ENCODE measurements around the gene ARIH1.
A peak's percentile ranks its signal among the peaks of the same experiment; 100 is the strongest.
"Not testable (repeated sequence)": the region's sequence is repeated elsewhere in the genome, so short reads cannot be mapped to it uniquely, and the experiment has no call there.

Gene ARIH1

DNA sequence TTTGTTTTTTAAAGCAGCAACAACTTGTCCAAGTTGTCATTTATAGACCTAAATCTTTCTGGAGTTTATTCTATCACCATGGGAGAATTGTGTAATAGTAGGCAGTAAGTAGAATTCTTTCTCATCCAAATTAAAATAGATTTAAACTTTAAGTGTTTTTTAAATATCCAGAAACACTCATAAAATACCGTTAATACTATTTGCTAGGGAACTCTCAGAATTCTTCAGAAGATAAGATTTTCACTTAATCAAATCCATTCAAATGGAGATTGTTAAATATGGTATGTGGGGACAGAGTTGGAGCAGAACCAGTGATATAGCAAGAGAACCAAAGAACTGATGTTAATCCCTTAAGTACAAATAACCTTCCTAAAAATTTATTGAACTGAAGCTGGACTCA is 71.0 kb downstream of the ARIH1 start:
- no peak for DNase-seq

DNA sequence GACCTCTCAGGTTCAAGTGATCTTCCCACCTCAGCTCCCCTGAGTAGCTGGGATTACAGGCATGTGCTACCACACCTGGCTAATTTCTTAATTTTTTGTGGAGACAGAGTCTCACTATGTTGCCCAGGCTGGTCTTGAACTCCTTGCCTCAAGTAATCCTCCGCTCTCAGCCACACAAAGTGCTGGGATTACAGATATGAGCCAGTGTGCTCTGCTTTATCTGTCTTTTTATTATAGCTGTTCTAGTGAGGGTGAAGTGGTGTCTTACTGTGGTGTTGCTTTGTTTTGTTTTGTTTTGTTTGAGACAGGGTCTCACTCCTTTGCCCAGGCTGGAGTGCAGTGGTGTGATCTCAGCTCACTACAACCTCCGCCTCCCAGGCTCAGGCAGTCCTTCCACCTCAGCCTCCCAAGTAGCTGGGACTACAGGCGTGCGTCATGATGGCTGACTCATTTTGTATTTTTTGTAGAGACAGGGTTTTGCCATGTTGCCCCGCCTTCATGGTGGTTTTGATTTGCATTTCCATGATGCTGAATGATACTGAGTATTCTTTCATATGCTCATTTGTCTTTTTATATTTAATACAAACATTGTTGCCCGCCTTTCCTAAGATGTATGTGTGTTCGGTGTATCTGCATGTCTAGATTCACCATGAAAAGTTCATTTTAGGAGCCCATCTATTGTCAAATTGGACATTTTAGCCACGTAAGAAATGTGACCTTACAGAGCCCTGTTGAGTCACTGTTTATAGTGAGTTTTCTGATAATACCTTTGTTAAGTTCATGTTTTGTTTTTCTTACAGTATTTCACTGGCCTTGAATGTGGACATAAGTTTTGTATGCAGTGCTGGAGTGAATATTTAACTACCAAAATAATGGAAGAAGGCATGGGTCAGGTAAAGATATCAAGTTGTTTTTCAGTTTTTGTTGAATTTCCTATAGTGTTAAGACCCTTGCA is 80.6 kb downstream of the ARIH1 start:
- peak; percentile 63 for DNase-seq

DNA sequence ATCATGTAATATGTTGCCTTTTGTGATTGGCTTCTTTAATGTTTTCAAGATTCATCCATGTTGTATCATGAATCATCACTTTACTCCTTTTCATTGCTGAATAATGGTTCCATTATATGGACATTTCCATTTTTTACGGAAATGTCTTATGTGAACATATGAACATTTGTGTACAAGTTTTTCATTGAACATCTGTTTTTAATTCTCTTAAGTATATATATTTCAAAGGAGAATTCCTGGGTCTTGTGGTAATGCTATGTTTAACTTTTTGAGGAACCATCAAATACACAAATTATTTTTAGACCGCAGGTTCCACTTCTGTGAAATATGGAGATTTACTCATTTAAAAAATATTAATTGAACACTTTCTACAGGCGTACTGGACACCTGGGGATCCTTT is 85.7 kb downstream of the ARIH1 start:
- DNase-seq: peak; percentile 8

DNA sequence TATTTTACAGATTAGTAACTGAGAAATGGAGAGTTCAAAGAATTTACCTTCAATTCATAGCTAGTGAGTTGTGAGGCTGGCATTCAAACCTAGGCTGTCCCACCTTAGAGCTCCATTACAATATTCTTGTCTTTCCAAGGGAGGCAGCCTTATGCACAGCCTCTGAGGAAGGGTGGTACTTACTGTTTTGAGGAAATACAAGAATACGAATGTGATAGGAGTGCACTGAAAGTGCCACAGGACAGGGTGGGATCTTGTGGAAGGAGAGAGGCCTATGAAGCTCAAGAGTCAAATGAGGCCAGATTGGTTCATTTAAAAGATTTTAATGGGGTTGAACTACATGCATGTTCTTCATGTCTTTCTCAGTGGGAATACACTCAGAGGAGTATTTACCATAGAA is 86.3 kb downstream of the ARIH1 start:
- DNase-seq: no peak

DNA sequence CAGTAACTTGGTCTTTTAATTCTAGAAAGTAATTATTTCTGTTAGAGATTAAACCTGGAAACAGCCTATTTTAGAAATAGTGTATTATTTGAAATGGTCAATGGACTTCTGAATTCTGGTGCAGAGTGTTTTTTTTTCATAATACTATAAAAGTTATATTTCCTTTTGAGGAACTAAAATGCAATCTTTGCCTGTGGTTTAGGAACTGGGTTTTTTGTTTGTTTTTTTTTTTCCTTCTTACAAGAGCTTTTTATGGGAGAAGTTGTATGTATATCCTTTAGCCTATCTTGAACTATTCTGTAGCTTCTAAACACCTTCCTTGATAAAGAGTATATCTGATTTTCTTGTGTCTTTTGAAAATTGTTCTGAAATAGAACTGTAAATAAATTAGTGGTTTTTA is 88.3 kb downstream of the ARIH1 start:
- no peak for DNase-seq

DNA sequence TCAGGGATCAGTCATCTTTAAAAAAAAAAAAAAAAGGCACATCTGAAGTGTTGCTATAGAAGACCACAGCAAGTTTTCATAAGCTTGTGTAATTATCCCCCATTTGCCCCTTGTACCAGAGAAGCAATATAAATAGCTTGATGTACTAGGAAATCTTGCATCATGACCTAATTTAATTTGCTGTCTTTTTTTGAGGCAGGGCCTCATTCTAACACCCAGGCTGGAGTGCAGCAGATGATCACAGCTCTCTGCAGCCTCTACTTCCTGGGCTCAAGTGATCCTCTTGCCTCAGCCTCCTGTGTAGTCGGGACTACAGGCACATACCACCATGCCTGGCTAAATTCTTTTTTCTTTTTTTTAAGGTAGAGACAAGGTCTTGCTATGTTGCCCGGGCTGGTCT is 88.7 kb downstream of the ARIH1 start:
- no peak for DNase-seq

DNA sequence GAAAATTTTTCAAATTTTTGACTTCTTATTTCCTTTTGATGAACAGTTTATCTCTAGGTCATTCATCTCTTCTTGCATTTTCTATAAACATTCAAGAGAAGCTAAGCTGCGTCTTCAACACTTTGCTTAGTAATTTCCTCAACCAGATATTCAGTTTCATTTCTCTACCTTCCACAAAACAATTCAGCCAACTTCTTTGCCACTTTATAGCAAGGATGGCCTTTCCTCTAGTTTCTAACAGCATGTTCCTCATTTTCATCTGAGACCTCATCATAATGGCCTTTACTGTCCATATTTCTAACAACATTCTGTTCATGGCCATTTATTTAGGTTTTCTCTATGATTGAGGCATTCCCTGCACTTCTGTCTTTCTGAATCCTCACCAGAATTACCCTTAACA is 90.0 kb downstream of the ARIH1 start:
- peak; percentile 72 for DNase-seq

DNA sequence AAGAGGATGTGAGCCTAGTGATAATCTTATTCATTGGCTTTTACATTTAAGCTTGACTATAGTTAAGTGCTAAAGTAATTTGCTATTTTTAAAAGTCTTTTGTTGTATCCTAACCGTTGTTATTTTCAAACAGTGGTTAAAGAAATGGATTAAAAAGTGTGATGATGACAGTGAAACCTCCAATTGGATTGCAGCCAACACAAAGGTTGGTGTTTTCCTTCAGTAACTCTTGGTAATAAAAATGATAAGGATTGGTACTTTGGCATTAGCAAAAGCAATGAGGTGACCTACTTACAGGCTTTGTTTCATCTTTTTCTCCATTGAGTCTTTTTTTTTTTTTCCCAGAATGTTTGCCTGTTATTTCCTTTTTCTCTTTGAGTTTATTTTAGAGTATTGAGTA is 92.8 kb downstream of the ARIH1 start:
- no peak for DNase-seq

DNA sequence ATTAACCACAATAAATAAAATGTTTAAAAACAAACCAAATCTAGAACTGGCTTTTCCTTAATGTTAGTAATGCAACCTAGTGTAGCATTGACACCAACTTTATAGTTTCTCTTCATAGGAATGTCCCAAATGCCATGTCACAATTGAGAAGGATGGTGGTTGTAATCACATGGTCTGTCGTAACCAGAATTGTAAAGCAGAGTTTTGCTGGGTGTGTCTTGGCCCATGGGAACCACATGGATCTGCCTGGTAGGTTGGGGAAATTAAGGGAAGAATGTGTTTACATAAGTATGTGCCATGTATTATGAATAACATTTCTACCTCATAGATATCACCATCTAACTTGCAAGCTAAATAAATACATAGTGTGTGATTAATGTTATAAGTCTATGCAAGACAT is 95.9 kb downstream of the ARIH1 start:
- peak; percentile 49 for DNase-seq

DNA sequence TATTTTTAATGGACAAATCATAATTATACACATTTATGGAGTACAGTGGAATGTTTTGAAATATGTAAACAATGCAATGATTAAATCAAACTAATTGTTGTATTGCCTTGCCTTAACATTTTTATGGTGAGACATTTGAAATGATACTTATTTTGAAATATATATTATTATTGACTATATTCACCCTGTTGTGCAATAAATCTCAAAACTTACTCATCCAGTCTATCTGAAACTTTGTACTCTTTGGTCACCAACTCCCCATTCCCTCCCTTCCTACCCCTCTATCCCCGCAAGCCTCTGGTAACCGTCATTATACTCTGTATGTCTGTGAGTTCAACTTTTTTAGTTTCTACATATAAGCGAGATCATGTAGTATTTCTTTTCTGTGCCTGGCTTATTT is 105.7 kb downstream of the ARIH1 start:
- DNase-seq: no peak

DNA sequence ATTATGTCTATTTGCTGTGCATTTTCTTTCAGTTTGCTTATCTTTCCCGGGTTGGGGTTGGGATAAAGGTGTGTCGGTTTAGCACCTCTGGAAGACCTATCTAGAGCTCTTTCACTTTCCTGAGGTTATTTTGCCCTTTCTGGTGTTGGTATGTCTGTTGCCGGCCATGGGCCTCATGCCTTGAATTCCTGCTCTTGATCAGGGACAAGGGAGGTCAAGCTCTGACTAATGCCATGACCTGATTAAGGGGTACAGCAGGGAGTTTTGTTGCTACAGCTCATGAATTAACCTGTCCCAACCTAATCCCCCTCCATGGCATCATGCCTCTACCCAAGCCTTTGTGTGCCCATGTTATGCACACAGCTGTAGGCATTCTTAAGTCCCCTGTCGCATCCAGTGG is 109.9 kb downstream of the ARIH1 start:
- DNase-seq: no peak

DNA sequence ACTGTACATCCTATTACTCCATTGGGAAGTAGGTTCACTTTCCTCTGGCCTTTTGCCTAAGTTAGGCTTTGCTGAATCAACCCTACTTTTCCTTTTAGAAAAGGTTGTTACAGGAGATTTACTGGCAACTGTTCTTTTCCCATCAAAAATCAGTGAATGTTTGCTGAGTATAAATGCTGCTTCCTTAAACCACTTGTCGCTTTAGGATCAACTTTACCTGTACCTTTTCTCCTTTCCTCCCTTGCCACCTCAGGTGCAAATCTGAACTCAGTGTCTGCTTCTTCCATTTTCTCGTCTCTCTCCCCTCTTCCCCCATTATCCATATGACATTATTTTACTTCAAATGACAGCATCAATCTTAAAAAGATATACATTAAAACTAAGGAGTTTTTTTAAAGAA is 110.9 kb downstream of the ARIH1 start:
- DNase-seq: no peak

DNA sequence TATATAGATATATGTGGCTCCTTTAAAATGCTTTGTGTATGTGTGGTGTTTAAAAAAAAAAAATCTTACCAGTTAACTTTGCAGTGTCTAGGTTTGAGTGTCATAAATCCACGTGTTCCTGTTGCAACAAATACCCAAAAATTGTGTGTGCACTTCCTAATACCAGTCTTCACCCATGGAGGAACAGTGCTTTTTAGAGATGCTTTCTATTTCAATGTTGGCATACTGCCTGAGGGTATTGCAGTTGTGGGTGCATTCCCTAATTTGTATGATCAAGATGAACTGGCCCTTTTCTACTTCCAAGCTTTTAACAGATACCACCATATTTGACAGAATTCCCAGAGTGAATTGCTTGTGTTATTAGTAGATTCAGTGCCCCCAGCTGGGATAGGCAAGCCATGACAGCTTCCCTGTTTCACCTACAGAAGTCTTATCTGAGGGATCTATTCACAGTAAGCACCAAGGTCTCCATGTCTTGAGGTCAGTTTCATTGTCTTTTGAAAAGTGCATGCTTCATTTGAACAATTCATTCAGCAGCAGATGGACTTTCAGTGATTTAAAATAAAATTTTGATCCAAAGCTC is 111.4 kb downstream of the ARIH1 start:
- DNase-seq: peak; percentile 35

DNA sequence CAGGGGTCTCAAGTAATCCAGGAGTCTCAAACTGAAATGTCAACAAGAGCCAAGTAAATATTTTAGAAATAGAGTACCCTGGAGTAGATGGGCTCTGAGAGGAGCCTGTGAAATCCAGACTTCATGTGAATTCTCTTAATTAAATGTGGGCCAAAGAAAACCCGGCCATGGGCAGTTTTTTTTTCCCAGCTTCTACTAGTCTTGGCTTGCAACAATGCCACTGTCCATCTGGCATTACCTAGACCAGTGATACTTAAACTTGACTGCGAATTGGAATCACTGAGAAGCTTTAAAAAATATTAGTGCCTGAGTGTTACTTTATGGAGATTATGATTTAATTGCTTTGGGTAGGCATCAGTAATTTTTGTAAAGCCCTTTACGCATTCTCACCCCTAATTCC is 114.0 kb downstream of the ARIH1 start:
- no peak for DNase-seq

DNA sequence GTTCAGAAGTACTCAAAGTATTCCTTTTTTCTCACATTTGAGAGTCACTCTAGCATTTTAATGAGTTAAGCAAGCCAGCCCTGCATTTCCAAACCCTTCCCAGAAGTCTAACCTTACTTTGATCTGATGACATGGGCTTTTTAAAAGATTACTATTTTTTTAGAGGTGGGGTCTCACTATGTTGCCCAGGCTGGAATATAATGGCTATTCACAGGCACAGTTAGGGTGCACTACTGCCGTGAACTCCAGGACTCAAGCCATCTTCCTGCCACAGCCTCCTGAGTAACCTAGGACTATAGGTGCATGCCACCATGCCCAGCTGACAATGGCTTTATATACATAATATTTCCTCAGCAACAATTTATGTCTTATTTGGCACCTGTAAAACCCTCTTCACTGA is 116.3 kb downstream of the ARIH1 start:
- DNase-seq: no peak

DNA sequence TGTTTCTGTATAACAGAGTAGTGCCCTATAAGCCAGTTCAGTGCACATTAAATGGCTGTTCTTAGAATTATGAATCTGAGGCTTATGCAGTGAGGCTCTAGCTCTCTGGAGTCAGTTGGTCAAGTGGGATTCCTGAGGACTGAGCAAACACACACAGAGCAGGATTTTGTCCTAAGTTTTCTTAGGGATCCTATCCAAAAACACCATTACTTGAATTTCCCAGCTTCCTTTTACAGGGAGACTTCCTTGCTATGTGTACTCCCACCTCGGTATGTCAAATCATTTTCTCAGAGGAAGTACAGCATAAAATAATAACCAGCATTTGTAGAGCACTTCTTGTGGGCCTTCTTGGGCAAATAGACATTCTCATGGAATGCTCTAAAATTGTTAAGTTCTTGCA is 117.2 kb downstream of the ARIH1 start:
- DNase-seq: no peak

DNA sequence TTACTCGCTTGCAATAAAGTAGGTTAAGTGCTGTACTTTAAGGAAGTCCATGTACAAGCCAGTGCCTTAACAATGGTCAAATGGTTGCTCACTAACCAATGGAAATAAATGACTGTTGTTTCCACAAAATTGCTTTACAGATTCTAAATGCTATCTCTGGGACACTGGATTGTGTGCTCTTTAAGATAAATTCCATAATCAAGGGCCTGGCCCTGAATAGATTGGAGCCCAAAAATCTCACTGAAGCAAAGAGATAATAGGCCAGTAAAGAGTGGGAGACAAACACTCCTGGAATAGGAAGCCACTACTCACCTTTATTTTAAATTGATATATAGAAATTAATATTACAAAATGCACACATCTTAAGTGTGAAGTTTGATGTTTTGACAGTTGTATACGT is 118.0 kb downstream of the ARIH1 start:
- DNase-seq: no peak

DNA sequence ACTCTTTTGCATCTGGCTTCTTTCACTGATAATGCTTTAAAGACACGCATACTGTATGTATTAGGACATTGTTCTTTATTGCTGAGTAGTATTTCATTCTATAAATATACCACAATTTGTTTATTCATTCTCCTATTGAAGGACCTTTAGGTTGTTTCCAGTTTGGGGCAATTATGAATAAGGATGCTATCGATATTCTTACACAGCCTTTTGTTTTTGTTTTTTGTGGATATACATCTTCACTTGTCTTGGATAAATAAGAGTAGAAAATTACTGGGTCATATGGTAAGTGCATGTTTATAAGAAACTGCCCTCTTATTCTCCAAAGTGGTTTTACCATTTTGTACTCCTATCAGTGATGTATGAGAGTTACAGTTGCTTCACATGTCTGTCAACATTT is 118.5 kb downstream of the ARIH1 start:
- DNase-seq: no peak

DNA sequence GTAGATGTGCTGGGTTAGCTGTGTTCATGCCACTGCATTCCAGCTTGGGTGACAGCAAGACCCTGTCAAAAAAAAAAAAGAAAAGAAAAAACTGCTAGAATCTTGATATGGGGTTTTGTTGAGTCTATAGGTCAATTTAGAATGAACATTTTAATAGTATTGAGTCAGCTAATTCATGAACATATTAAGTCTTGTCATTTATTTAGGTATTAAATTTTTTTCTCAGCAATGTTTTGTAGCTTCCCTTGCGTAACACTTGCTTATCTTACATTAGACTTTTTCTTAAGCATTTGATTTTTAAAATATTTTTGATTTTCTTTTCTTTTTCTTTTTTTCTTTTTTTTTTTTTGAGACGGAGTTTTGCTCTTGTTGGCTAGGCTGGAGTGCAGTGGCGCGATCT is 119.7 kb downstream of the ARIH1 start:
- no peak for DNase-seq

DNA sequence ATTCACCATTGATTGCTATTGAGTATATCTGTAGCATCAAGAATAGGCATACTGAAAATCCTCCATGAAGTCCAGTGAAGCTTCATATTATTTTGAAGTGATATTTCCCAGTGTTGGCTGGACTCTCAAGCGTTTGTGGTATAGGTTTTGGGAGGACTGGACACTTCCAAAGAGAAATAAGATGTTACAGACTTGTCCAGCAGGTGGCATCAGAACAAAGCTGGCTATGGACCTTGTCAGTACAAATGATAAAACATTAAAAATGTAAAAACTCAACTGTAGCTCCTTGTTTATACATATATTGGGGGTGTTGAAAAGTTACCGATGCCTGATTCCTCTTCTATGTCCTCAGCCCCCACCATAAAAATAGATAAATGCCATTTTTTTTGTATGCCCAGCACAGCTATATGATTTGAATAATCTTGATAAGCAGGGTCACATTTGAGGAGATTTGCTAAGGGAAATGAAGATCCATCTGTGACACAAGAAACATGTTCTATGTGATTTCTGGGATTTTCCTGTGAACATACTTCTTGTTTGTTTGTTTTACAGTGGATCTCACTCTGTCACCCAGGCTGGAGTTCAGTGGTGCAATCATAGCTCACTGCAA is 125.8 kb downstream of the ARIH1 start:
- DNase-seq: peak; percentile 61

DNA sequence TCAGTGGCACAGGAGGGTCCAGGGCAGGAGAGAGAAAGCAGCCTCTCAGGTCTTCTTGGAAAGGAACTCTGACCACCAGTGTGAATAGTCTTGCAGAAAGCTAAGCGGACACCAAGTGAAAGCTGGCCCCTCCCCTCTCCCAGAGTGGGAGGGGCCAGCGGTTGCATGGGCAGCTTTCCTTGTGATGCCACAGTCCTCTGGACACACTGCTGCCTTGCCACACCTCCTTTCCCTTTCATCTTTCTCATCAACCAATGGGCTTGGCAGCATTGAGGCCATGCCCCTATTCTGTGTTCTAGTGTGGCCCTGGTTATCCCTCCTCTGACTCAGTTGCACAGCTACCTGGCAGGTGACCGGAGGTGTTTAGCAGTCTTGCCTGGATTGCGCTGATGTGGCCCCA is 130.7 kb downstream of the ARIH1 start:
- no peak for DNase-seq

DNA sequence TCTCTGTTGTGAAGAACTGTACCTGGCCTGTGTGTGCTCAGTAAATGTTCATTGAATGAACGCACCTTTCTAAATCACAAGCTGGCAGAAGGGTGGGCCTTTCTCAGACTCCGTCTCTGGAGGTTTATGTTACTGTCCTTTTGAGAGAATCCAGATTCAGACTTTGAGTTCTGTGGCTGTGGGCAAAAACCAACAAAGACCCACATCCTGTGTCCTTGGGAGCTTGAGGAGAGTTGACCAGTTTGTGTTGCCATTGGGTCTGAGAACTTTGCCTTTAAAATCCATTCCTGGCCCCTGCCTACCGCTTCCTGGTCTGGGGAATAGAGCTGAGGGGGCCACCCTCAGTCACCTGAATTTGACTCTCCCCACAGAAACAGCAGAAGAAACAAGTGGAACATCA is 134.0 kb downstream of the ARIH1 start:
- not testable (repeated sequence) for DNase-seq

DNA sequence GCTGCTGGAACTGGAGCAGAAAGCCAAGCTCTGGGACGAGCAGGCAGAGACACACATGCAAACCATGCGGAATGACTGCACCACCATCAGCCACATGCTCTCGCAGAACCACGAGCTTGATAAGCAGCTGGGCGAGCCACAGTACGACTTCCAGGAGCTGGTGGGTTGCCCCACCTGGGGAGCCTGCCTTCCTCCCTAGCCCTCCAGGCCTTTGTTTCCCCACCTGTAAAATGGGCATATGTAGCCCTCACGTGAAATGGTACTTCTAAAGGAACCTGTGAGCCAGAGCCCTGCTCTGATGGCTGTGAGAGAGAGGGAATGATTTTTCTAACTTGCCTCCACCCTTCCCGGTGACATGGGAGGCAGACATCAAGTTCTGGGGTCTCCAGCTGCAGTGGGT is 135.7 kb downstream of the ARIH1 start:
- DNase-seq: no peak

DNA sequence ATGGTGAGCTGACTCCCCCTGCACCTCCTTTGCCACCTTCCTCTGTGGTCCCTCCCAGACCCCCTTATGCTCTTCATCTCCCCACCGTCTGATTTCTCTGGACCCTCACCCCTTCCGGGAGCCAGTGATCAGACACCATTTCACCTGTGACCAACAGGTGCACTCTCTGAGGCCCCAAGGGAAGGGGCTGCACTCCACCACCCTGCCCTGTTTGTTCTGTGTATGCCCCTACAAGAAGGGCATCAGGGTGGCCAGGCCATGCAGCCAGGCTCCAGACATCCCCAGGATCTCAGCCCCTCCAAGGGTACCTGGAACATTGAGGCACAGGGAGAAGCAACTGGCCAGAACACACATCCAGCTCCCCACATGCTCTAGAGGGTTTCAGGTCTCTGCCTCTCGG is 138.2 kb downstream of the ARIH1 start:
- DNase-seq: not testable (repeated sequence)

All from suppressor macrophage treated with lipopolysaccharide for 4 hours (primary cell).